ENCODE data around the gene BLM.

DNA sequence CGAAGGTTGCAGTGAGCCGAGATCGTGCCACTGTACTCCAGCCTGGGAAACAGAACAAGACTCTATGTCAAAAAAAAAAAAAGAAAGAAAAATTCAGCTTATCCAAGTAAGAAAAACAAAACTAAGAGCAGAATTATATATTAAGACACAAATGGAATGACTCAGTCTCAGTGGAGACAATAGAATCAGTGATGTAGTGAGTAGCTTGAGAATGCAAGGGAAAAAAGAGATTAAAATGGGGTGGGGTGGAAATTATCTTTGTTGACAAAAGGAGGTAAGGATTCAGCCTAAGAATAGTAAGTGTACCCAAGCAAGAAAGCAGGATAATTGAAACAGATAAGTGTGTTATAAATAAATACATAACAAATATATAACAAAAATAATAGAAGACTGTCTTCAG lies 70.7 kb downstream of the BLM start:
- TF ChIP-seq, protein P1, sequence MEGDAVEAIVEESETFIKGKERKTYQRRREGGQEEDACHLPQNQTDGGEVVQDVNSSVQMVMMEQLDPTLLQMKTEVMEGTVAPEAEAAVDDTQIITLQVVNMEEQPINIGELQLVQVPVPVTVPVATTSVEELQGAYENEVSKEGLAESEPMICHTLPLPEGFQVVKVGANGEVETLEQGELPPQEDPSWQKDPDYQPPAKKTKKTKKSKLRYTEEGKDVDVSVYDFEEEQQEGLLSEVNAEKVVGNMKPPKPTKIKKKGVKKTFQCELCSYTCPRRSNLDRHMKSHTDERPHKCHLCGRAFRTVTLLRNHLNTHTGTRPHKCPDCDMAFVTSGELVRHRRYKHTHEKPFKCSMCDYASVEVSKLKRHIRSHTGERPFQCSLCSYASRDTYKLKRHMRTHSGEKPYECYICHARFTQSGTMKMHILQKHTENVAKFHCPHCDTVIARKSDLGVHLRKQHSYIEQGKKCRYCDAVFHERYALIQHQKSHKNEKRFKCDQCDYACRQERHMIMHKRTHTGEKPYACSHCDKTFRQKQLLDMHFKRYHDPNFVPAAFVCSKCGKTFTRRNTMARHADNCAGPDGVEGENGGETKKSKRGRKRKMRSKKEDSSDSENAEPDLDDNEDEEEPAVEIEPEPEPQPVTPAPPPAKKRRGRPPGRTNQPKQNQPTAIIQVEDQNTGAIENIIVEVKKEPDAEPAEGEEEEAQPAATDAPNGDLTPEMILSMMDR (conservative IDR thresholded peaks at IDR 0.05; ENCODE audit: low read length): no peak
- no peak for TF ChIP-seq EZH2phosphoT487 (IDR thresholded peaks at IDR 0.05; ENCODE audit: borderline replicate concordance)
